Measurements from ENCODE around the gene NBEAL2.

Gene NBEAL2

GRCh38 chr3:46943237-46944187, 36.0 kb upstream of the NBEAL2 start:
- no peak for DNase-seq

DNA sequence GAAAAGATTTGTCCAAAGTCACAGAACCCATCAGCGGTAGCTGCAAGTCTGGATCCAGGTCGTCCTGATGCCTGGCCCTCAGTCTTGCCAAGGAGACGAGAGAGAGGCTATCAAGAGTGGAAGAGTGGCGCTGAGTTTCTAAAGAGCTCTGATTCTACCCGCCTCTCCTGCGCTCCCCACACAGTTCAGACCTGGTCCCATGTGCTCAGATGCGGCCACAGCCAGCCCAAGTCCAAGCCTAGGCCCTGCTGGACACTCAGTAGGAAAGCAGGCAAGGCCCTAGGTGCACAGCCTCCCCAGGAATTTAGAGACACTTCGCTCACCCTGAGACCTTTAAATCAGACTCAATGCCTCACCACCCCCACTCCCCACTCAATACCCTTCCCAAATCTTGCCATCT, 35.3 kb upstream of the NBEAL2 start:
- DNase-seq, result no peak

DNA sequence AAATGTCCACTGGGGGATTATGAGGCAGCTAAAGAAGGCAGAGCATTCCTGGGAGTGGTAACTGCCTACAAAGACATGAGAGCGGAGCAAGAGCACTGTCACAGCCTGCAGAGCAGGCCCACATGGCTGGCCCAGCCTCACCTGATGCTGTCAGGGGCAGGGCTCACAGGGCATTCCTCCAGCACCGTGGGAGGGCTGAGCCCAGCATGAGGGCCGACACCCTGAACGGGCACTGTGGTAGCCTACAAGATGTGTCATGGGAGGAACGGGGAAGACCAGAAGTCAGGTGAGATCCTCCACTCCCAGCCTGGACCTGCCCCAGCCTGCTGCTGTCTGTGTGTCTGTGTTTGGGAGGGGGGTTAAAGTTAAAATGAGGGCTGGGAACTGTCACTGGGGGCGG, 33.0 kb upstream of the NBEAL2 start:
- no peak for DNase-seq

GRCh38 chr3:46946856-46947545, 32.5 kb upstream of the NBEAL2 start:
- no peak for DNase-seq

DNA sequence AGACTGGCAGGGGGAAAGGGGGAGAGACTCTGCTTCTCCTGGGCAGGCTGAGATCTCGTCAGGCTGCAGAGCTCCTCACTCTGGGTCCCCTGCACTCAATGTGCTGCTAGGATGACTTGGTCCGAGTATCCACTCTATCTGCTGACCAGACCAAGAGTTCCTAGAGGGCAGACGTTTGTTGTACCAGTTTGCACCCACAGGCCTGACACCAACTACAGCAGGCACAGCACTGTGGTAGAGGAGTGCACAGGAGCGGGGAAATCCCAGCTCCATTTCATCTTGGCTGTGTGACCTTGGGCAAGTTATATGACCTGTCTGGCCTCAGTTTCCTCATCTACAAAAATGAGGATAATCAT, 31.9 kb upstream of the NBEAL2 start:
- no peak for DNase-seq

- no peak for DNase-seq
These were observed 31.3 kb upstream of the NBEAL2 start for GRCh38 chr3:46947981-46948791.

- no peak for DNase-seq
These were observed 30.4 kb upstream of the NBEAL2 start for GRCh38 chr3:46948830-46949671.

GRCh38 chr3:46950177-46950576, 29.3 kb upstream of the NBEAL2 start:
- no peak for DNase-seq

DNA sequence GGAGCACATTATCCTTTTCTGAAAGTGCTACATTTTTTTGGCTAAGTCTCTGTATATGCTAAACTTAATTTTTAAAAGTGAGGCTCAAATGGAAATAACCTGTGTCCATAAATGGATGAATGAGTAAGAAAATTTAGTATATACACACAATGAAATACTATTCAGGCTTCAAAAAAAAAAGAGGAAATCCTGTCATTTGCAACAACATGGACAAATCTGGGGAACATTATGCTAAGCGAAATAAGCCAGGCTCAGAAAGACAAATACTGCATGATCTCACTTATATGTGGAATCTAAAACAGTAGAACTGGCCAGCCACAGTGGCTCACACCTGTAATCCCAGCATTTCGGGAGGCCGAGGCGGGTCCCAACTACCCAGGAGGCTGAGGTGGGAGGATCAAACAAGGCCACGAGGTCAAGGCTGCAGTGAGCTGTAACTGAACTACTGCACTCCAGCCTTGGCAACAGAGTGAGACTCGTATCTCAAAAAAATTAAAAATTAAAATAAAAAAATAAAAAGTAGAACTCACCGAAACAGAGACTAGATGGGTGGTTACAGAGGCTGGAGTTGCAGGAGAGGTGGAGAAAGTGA, 28.7 kb upstream of the NBEAL2 start:
- no peak for DNase-seq

- DNase-seq, result no peak
These were observed 26.7 kb upstream of the NBEAL2 start for GRCh38 chr3:46952813-46953212.

GRCh38 chr3:46953234-46954010, 26.0 kb upstream of the NBEAL2 start:
- no peak for DNase-seq

- DNase-seq, result no peak
These were observed 25.3 kb upstream of the NBEAL2 start for GRCh38 chr3:46954178-46954577.

DNA sequence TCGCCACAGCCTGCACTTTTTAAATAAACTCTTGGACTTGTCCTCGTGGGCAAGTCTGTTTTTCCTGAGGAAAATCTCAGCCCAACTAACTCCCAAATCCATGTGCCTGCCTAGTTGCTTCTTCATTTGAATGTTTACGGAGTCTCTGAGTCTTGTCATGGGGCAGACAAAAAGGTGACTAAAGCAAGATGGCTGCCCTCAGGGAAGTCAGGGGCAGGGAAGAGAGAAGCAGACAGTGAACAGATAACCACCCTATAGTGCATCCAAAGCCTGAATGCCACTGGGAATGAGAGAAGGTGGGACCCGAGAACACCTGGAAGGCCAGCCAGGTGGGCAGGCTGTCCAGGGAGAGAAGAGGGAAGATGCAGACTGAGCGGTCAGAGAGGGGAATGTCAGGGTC, 24.3 kb upstream of the NBEAL2 start:
- no peak for DNase-seq

GRCh38 chr3:46955801-46956259, 23.6 kb upstream of the NBEAL2 start:
- DNase-seq, result no peak

GRCh38 chr3:46957092-46957820, 22.2 kb upstream of the NBEAL2 start:
- DNase-seq, result no peak

GRCh38 chr3:46958467-46959160, 20.9 kb upstream of the NBEAL2 start:
- no peak for DNase-seq

GRCh38 chr3:46959161-46959511, 20.3 kb upstream of the NBEAL2 start:
- no peak for DNase-seq

- DNase-seq, result no peak
These were observed 19.3 kb upstream of the NBEAL2 start for GRCh38 chr3:46960081-46960701.

- DNase-seq, result no peak
These were observed 18.6 kb upstream of the NBEAL2 start for GRCh38 chr3:46960835-46961234.
